ENCODE results near the gene KAZN. TPM values are rescaled to one million over a fixed set of nuclear protein-coding genes. Genes with fewer than 3 reads are reported as not detected.

Gene KAZN
- total and polyA plus RNA-seq, 2 of the 8 experiments (the other 6 are each of a cell fraction or from before 2014, with no cell fraction given), result 3.7 to 11.8 TPM

DNA sequence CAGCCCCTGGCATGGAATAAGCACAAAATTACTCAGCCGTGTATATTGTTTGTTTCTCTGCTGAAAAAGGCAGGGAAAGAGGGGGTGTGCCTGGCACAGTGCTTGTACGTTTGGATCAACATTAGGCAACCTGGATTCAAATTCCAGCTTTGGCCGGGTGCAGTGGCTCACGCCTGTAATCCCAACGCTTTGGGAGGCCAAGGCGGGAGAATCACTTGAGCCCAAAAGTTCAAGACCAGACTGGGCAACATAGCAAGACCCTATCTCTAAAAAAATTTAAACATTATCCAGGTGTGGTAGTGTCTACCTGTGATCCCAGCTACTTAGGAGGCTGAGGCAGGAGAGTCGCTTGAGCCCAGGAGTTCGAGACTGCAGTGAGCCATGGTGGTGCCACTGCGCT, 402.2 kb downstream of the KAZN start:
- Histone ChIP-seq H3K23me2 (ENCODE audit: low read depth, low read length) (no peaks in the 10 kb centered on the region), H3K4me2 (ENCODE audit: insufficient read depth in 1 of 2, low read depth in 2 of 2, low read length in 2 of 2) (no peak overlapping the region), H2BK120ac (replicated peaks; ENCODE audit: low read depth, low read length) (no peak overlapping the region), H3K4ac (replicated peaks; ENCODE audit: insufficient read length, low read depth, low read length) (no peak overlapping the region), H3K14ac (ENCODE audit: insufficient read length) (no peak overlapping the region), H2BK20ac (ENCODE audit: low read length) (no peak overlapping the region), H4K20me1 (replicated peaks in 1 of 2; ENCODE audit: control insufficient read depth in 1 of 2, insufficient read depth in 2 of 2, low read length in 2 of 2) (no peaks in the 10 kb centered on the region), H3K9me3 (ENCODE audit: insufficient read depth in 2 of 2, low read depth in 1 of 2, low read length in 1 of 2) (no peaks in the 10 kb centered on the region), H3K23ac (ENCODE audit: insufficient read length) (no peak overlapping the region), H3K4me1 (replicated peaks in 1 of 4; ENCODE audit: control insufficient read depth in 3 of 4, insufficient read depth in 4 of 4, low read length in 3 of 4) (peaks cover 0 to 6% (median under 1%) of the 10 kb centered on the region in 4 experiments; a peak in 4 of 7 replicates), H2BK15ac (ENCODE audit: low read length) (no peak overlapping the region), H2BK12ac (ENCODE audit: low read depth, low read length) (no peak overlapping the region), H4K91ac (replicated peaks; ENCODE audit: insufficient read length, low read length) (no peak overlapping the region), H4K8ac (ENCODE audit: extremely low read depth, insufficient read depth, low read length) (no peak overlapping the region), H4K5ac (ENCODE audit: insufficient read length, low read depth, low read length) (no peak overlapping the region), H2BK5ac (ENCODE audit: low read depth, low read length) (no peak overlapping the region), H2AK5ac (ENCODE audit: low read depth, low read length) (no peak overlapping the region), H3K56ac (replicated peaks; ENCODE audit: insufficient read length, low read depth, low read length) (no peak overlapping the region), H3K79me2 (ENCODE audit: control insufficient read depth in 1 of 2, insufficient read depth in 2 of 2, low read length in 2 of 2) (no peaks in the 10 kb centered on the region), H2AFZ (ENCODE audit: low read length) (no peak overlapping the region), H3K27ac (ENCODE audit: low read depth, low read length) (no peak overlapping the region), H3K79me1 (ENCODE audit: low read depth, low read length) (no peaks in the 10 kb centered on the region), H3K18ac (ENCODE audit: extremely low read depth, low read length) (no peak overlapping the region), H3K9ac (replicated peaks in 1 of 4; ENCODE audit: extremely low read depth in 1 of 4, low read depth in 3 of 4, low read length in 3 of 4) (no peak overlapping the region), H3K36me3 (ENCODE audit: control insufficient read depth in 2 of 4, insufficient read depth in 4 of 4, low read length in 3 of 4) (no peaks in the 10 kb centered on the region), H3K27me3 (replicated peaks in 1 of 4; ENCODE audit: control insufficient read depth in 3 of 4, extremely low read depth in 1 of 4, insufficient read depth in 3 of 4, low read length in 3 of 4) (no peaks in the 10 kb centered on the region), H3K4me3 (ENCODE audit: extremely low read depth in 1 of 4, insufficient read depth in 2 of 4, low read depth in 3 of 4, low read length in 4 of 4) (no peak overlapping the region)
- ChIA-PET POLR2A (ENCODE audit: partially characterized antibody) (no interaction called here), CTCF (ENCODE audit: partially characterized antibody) (interaction anchor here (3.3 kb wide), 1 partner anchor 27 kb away, joined by 17 read pairs; no protein-coding TSS in a partner anchor)
- WGBS, 2 experiments (ENCODE audit: extremely low coverage in 1 of 2, insufficient coverage in 1 of 2, insufficient read length in 1 of 2, insufficient replicate concordance in 2 of 2, low coverage in 1 of 2, low lambda C conversion rate in 2 of 2, missing lambda C conversion rate in 1 of 2), result 90% methylated on average over 9 of the region's 9 CpGs; no CpG with 5 or more reads in 1 of the 2 experiments
- FAIRE-seq (no peak), DNase-seq (ENCODE audit: low read depth in 1 of 2, low spot score in 2 of 2) (no peak)
- no peak for TF ChIP-seq NANOG (IDR thresholded peaks at IDR 0.05; ENCODE audit: insufficient read depth, low read depth, low read length, poor library complexity, severe bottlenecking)
- TF ChIP-seq HDAC2 (IDR thresholded peaks at IDR 0.05; ENCODE audit: borderline replicate concordance in 1 of 2, low read depth in 2 of 2, low read length in 2 of 2), result no peak
- TF ChIP-seq ZNF274 (IDR thresholded peaks at IDR 0.05; ENCODE audit: borderline replicate concordance, extremely low read depth, low read length), result no peak
- TF ChIP-seq SIX5 (IDR thresholded peaks at IDR 0.05; ENCODE audit: low read depth, low read length), result no peak
- TF ChIP-seq BCL11A (IDR thresholded peaks at IDR 0.05; ENCODE audit: low read depth in 2 of 2, low read length in 2 of 2), result no peak
- TF ChIP-seq YY1 (IDR thresholded peaks at IDR 0.05; ENCODE audit: low read depth, low read length), result no peak
- TF ChIP-seq JUND (IDR thresholded peaks at IDR 0.05; ENCODE audit: low read length), result no peak
- no peak for TF ChIP-seq ATF2 (IDR thresholded peaks at IDR 0.05; ENCODE audit: low read length)
- TF ChIP-seq CEBPB (IDR thresholded peaks at IDR 0.05; ENCODE audit: low read depth, low read length), result no peak
- no peak for TF ChIP-seq E2F6 (IDR thresholded peaks at IDR 0.05)
